NCI-H748 (cell line): Measurements from ENCODE around the gene ZBTB39.
"Not testable (repeated sequence)": the region's sequence is repeated elsewhere in the genome, so short reads cannot be mapped to it uniquely, and the experiment has no call there.

Experiments
- DNase-seq: peaks from one replicate; lab custom pipeline; 2025; ENCODE audit not compliant: unreplicated experiment; lab: John Stamatoyannopoulos, UW

ZBTB39 gene

GRCh38 chr12:57005980-57006808 is at the start of gene ZBTB39:
Gene ZBTB39, minus strand, starts transcription at chr12:57006546. Its CDS starts 1,629 bp downstream, at chr12:57004917.
- DNase-seq = peak; percentile 73

- DNase-seq = no peak
These were observed 49.5 kb upstream of the ZBTB39 start for GRCh38 chr12:57055824-57056223.

GRCh38 chr12:57053901-57054300 is 47.6 kb upstream of the ZBTB39 start:
- DNase-seq = not testable (repeated sequence)

- not testable (repeated sequence) for DNase-seq
These were observed 46.8 kb upstream of the ZBTB39 start for GRCh38 chr12:57053146-57053545.

- no peak for DNase-seq
These were observed 44.7 kb upstream of the ZBTB39 start for GRCh38 chr12:57051011-57051410.

- no peak for DNase-seq
These were observed 43.5 kb upstream of the ZBTB39 start, which contains the start of gene MYO1A for GRCh38 chr12:57049890-57050289. Gene MYO1A, minus strand, starts transcription at chr12:57050129. Its CDS starts 1,806 bp downstream, at chr12:57048323.

- DNase-seq = no peak
These were observed 42.7 kb upstream of the ZBTB39 start for GRCh38 chr12:57049119-57049446.

GRCh38 chr12:57048423-57049118 is 42.2 kb upstream of the ZBTB39 start:
- DNase-seq = no peak

- DNase-seq = no peak
These were observed 41.6 kb upstream of the ZBTB39 start for GRCh38 chr12:57047981-57048380.

GRCh38 chr12:57046947-57047890 is 40.9 kb upstream of the ZBTB39 start:
- DNase-seq = no peak

GRCh38 chr12:57046086-57046791 is 39.9 kb upstream of the ZBTB39 start:
- DNase-seq = no peak

- DNase-seq = no peak
These were observed 38.5 kb upstream of the ZBTB39 start for GRCh38 chr12:57044889-57045288.

- no peak for DNase-seq
These were observed 38.1 kb upstream of the ZBTB39 start for GRCh38 chr12:57044468-57044867.

- no peak for DNase-seq
These were observed 36.3 kb upstream of the ZBTB39 start for GRCh38 chr12:57042695-57043094.

- no peak for DNase-seq
These were observed 34.4 kb upstream of the ZBTB39 start for GRCh38 chr12:57040750-57041149.

GRCh38 chr12:57040211-57040610 is 33.9 kb upstream of the ZBTB39 start:
- DNase-seq = no peak

- DNase-seq = no peak
These were observed 32.9 kb upstream of the ZBTB39 start for GRCh38 chr12:57039016-57039798.

- no peak for DNase-seq
These were observed 30.9 kb upstream of the ZBTB39 start for GRCh38 chr12:57037264-57037663.

GRCh38 chr12:57033431-57033830 is 27.1 kb upstream of the ZBTB39 start:
- DNase-seq = no peak

GRCh38 chr12:57031789-57032188 is 25.4 kb upstream of the ZBTB39 start:
- no peak for DNase-seq
